GM06990 (cell line): ENCODE results near the gene SEMA3F.
A peak's percentile ranks its signal among the peaks of the same experiment; 100 is the strongest.
"Not testable (repeated sequence)": the region's sequence is repeated elsewhere in the genome, so short reads cannot be mapped to it uniquely, and the experiment has no call there.

Experiments
- DNase-seq: peaks from one replicate; pipeline ENCODE4 v3.0.0-alpha.2; 2011; ENCODE audit not compliant: insufficient read length; ENCODE audit errors: extremely low read depth
- H3K27me3 ChIP-seq: replicated peaks from 2 replicates; pipeline ENCODE4 v1.6.0; 2011; ENCODE audit warnings: low read length; ENCODE audit not compliant: control insufficient read depth, insufficient read depth
- H3K36me3 ChIP-seq: 2 replicates; pipeline ENCODE4 v1.5.1; 2011; ENCODE audit warnings: low read length; ENCODE audit not compliant: control insufficient read depth, insufficient read depth
- H3K4me3 ChIP-seq: replicated peaks from 2 replicates; pipeline ENCODE4 v1.5.1; 2011; ENCODE audit warnings: low read depth, mild to moderate bottlenecking, control low read depth, low read length
- TF ChIP-seq, protein P1 (sequence below): IDR thresholded peaks from 2 replicates; pipeline ENCODE4 v1.5.1; 2011; ENCODE audit warnings: low read length, control low read depth, mild to moderate bottlenecking, inconsistent platforms; ENCODE audit not compliant: insufficient read depth, poor library complexity, severe bottlenecking

The SEMA3F gene

DNA sequence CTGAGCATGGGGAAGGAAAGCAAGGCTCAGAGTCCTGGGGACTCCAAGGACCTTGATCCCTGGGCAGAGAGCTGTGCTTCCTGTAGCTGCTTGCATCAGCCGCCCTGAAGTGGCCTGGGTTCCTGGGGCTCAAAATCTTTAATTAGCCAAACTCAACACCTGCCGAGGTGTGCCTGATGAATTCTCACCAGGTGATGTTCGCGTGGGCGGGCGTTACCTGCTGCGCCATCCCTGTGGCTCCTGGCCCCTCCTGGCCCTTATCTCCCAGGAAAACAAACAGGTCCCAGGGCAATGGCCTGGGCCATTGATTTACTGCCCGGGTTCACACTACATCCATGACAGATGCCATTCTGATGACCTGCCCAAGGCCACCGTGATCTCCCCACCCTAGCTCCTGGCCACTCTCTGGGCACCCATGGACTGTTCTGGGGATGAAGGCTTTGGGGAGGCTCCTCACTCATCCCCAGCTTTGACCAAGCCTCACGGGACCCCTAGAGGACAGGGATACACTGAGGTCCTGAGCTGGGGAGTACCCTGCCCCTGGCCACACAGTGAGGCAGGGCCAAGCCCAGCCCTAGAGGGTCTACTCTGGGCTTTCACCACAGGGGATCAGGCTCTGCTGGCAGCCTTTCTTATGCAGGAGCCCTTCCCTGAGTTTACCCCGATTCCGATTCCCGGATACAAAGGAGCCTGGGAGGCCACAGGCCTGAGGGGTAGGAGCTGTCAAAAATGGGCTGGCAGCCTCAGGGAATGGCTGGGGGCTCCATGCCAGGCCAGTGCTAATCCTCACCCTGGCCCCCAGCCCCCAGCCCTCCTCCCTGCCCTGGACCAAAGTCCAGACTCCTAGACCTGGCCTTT, 55.6 kb downstream of the SEMA3F start:
- no peak for DNase-seq
- no peaks in the 10 kb centered on the region; the same call in 1 of the 2 replicates for H3K27me3 ChIP-seq
- no peak overlapping the region for H3K4me3 ChIP-seq
- TF ChIP-seq, protein P1, sequence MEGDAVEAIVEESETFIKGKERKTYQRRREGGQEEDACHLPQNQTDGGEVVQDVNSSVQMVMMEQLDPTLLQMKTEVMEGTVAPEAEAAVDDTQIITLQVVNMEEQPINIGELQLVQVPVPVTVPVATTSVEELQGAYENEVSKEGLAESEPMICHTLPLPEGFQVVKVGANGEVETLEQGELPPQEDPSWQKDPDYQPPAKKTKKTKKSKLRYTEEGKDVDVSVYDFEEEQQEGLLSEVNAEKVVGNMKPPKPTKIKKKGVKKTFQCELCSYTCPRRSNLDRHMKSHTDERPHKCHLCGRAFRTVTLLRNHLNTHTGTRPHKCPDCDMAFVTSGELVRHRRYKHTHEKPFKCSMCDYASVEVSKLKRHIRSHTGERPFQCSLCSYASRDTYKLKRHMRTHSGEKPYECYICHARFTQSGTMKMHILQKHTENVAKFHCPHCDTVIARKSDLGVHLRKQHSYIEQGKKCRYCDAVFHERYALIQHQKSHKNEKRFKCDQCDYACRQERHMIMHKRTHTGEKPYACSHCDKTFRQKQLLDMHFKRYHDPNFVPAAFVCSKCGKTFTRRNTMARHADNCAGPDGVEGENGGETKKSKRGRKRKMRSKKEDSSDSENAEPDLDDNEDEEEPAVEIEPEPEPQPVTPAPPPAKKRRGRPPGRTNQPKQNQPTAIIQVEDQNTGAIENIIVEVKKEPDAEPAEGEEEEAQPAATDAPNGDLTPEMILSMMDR = no peak
- no peaks in the 10 kb centered on the region for H3K36me3 ChIP-seq

DNA sequence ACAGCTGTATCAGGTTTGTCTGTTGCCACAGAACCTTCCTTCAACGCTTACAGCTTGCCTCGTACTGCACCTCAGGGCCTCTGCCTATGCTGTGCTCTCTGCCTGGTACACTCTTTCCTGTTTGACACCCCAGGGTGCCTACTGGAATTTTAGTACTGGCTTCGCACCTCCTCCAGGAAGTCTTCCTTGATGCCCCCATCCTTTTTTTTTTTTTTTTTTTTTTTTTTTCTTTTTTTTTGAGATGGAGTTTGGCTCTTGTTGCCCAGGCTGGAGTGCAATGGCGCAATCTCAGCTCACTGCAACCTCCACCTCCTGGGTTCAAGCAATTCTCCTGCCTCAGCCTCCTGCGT, 56.2 kb downstream of the SEMA3F start:
- DNase-seq, H3K36me3 ChIP-seq, H3K27me3 ChIP-seq, H3K4me3 ChIP-seq: not testable (repeated sequence)

DNA sequence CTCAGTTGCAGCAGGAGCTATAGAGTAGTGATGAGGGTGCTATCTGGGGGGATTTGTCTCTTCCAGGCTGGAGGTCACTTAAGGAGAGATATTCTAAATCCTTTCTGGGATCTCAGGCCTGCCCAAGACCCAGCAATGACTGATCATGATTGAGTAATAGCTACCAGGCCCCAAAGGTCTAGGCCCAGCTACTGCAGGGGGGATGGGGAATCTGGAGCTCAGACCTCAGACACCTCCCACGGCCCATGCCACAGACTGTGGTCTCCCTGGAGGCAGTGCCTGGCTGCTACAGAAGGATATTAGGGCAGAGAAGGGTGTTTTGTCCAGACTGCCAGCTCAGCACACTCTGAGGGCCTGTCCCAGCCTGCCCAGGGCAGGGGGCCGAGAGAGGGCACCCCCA, 56.8 kb downstream of the SEMA3F start:
- Histone ChIP-seq H3K27me3 (no peaks in the 10 kb centered on the region; the same call in 1 of the 2 replicates), H3K4me3 (no peak overlapping the region), H3K36me3 (no peaks in the 10 kb centered on the region)
- no peak for DNase-seq
- TF ChIP-seq, protein P1 = no peak

DNA sequence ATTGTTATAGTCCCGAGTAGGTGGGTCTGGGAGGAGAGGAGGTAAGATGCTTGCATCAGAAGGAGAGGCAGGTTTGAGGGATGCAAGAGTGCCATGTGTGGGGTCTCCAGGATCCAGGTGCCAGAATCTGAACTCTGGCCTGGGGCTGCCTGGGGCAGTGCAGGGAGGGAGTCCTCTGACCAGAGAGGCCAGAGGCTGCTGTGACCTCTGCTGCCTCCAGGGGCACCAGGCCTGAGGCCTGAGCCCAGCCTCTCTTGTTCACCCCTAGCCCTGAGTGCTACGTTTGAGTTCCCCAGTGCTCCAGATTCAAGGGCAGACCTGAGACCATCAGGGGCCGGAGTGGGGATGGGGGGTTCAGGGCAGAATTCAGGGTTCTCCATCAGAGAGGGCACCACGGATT, 57.4 kb downstream of the SEMA3F start:
- TF ChIP-seq, protein P1 = peak; percentile 14
- H3K36me3 ChIP-seq = no peaks in the 10 kb centered on the region
- no peaks in the 10 kb centered on the region; the same call in 1 of the 2 replicates for H3K27me3 ChIP-seq
- no peak overlapping the region for H3K4me3 ChIP-seq
- DNase-seq = no peak

DNA sequence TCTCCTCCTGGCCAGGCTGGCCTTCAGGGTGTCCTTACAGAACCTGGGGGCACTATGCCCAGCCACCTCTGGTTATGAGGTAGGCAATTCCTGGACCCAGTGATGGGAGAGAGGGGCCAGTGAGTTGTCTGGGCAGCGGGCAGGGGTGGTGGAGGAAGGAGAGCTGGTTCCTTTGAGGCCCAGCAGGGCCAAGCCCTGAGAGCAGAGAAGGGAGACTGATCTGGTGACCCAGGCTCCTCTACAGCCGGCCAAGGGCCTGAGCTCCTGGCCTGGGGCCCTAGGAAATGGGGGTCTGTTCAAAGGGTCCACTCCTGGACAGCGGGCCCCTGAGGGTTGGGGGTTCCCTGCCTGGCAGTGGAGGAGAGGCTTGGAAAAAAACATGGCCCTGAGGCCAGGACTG, 57.8 kb downstream of the SEMA3F start:
- DNase-seq = no peak
- TF ChIP-seq, protein P1 = no peak
- Histone ChIP-seq H3K4me3 (no peak overlapping the region), H3K27me3 (no peaks in the 10 kb centered on the region; the same call in 1 of the 2 replicates), H3K36me3 (no peaks in the 10 kb centered on the region)

DNA sequence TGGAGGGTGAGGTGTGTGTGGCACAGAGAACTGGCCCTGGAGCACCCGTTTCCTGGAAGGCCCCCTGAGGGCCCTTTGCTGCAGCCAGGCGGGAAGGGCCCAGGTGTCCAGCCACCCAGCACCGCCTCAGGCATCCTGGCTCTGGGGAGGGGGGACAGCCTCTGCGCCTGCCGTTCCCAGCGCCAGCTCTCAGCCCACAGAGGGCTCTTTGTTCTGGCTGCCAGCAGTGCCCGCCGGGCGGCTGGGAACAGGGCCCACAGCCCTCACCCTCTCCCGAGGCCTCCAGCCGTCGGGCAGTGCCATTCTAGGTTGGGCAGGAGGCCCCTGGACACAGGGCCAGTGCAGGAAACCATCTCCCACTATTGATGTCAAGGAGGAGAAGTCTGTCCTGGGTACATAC, 58.2 kb downstream of the SEMA3F start:
- TF ChIP-seq, protein P1 = no peak
- H3K36me3 ChIP-seq = no peaks in the 10 kb centered on the region
- DNase-seq = no peak
- H3K4me3 ChIP-seq = no peak overlapping the region
- no peaks in the 10 kb centered on the region; the same call in 1 of the 2 replicates for H3K27me3 ChIP-seq
